K562 (cell line): ENCODE measurements around the gene CUL3. TPM values are rescaled to one million over a fixed set of nuclear protein-coding genes. Genes with fewer than 3 reads are reported as not detected.

Experiments used
- ATAC-seq: fragments of 200-7000 bp; cut with Tn5 transposase; 3 replicates; pipeline ENCODE4 v1.9.1; 2020; ENCODE audit warnings: moderate library complexity
- BruUV-seq: library from RNA; stranded (reverse); fragments of 400-500 nt; replicated peaks from 2 replicates; lab custom pipeline; 2021; lab: Mats Ljungman, UMichigan
- CTCF ChIA-PET: fragments of 300-600 bp; formaldehyde crosslinking; extraction: SDS; loops from one replicate; lab custom pipeline; 2021; ENCODE audit warnings: low intra/inter-chr PET ratio; lab: Yijun Ruan, JAX
- POLR2A ChIA-PET: fragments of 300-600, 350-650 bp; sonication (Branson Sonifier 250); formaldehyde crosslinking; extraction: SDS; loops from one replicate; lab custom pipeline; 2021; ENCODE audit warnings: antibody characterized with exemption, inconsistent platforms; lab: Yijun Ruan, JAX
- DNase-seq, 4 experiments: peaks; one replicate each; pipeline versions ENCODE4 v3.0.0 to v3.0.0-alpha.2; 2011 to 2018; ENCODE audit warnings: low spot score in 3 of 4, mixed read lengths in 3 of 4; ENCODE audit errors: extremely low read depth in 1 of 4
- FAIRE-seq: peaks from 2 replicates; lab custom pipeline; 2011; peaks lifted over from hg19 to GRCh38; lab: Jason Lieb, UNC
- H2AFZ ChIP-seq: 2 replicates; pipeline ENCODE4 v1.6.0; 2011; ENCODE audit warnings: low read depth, low read length, control low read depth, inconsistent platforms
- H3K27ac ChIP-seq: fragments of 200-600 bp; 3 replicates; pipeline ENCODE4 v1.8.0; 2011; ENCODE audit warnings: low read depth, mild to moderate bottlenecking, control low read depth, inconsistent platforms, low read length, moderate library complexity, mixed read lengths; ENCODE audit errors: extremely low read depth
- H3K27me3 ChIP-seq, 2 experiments: fragments of 300-600 bp in 1 of 2; 2 replicates in 1 of 2; 3 replicates in 1 of 2; pipeline versions ENCODE4 v1.6.0 to v1.8.0; 2011; ENCODE audit warnings: inconsistent platforms in 2 of 2, low read length in 2 of 2, mild to moderate bottlenecking in 1 of 2, mixed read lengths in 1 of 2, moderate library complexity in 1 of 2; ENCODE audit not compliant: control insufficient read depth in 2 of 2, insufficient read depth in 2 of 2
- H3K36me3 ChIP-seq: fragments of 300-600 bp; 3 replicates; pipeline ENCODE4 v1.8.0; 2011; ENCODE audit warnings: mild to moderate bottlenecking, low read length, inconsistent platforms; ENCODE audit not compliant: control insufficient read depth, insufficient read depth
- H3K4me1 ChIP-seq, 2 experiments: fragments of 200-600 bp in 1 of 2; replicated peaks in 1 of 2; 2 replicates in 1 of 2; 3 replicates in 1 of 2; pipeline versions ENCODE4 v1.5.1 to v1.8.0; 2011; ENCODE audit warnings: inconsistent platforms in 2 of 2, low read length in 2 of 2, mild to moderate bottlenecking in 1 of 2, mixed read lengths in 1 of 2, moderate library complexity in 1 of 2; ENCODE audit not compliant: control insufficient read depth in 2 of 2, insufficient read depth in 2 of 2
- H3K4me2 ChIP-seq: 2 replicates; pipeline ENCODE4 v1.6.1; 2011; ENCODE audit warnings: low read length, control low read depth, inconsistent platforms, mixed read lengths; ENCODE audit not compliant: insufficient read depth
- H3K4me3 ChIP-seq: fragments of 200-600 bp; sonication (generic), shearing (Covaris generic); 2 replicates; pipeline ENCODE4 v1.5.1; 2016; ENCODE audit warnings: control low read depth, inconsistent platforms
- H3K79me2 ChIP-seq: fragments of 200-600 bp; 3 replicates; pipeline ENCODE4 v1.8.0; 2011; ENCODE audit warnings: low read length, inconsistent platforms; ENCODE audit not compliant: control insufficient read depth, insufficient read depth
- H3K9ac ChIP-seq, 2 experiments: 2 replicates each; pipeline versions ENCODE4 v1.6.0 to v1.6.1; 2011; ENCODE audit warnings: low read depth in 2 of 2, low read length in 2 of 2, control low read depth in 1 of 2, inconsistent platforms in 1 of 2, mild to moderate bottlenecking in 1 of 2, mixed read lengths in 1 of 2; ENCODE audit not compliant: insufficient read depth in 1 of 2
- H3K9me1 ChIP-seq: one replicate; pipeline ENCODE4 v1.6.0; 2011; ENCODE audit warnings: inconsistent platforms, mild to moderate bottlenecking, low read length, moderate library complexity; ENCODE audit not compliant: control insufficient read depth, insufficient read depth
- H3K9me3 ChIP-seq: replicated peaks from 2 replicates; pipeline ENCODE4 v1.5.1; 2011; ENCODE audit warnings: low read depth, low read length, inconsistent platforms; ENCODE audit not compliant: control insufficient read depth, insufficient read depth
- H4K20me1 ChIP-seq: replicated peaks from 2 replicates; pipeline ENCODE4 v1.6.1; 2011; ENCODE audit warnings: low read length, inconsistent platforms, mixed read lengths; ENCODE audit not compliant: control insufficient read depth, insufficient read depth
- NFATC3 ChIP-seq: fragments of 450-650 bp; IDR thresholded peaks from 2 replicates; pipeline ENCODE4 v1.6.1; 2017; ENCODE audit warnings: mild to moderate bottlenecking
- SAFB2 ChIP-seq: fragments of 200-400 bp; formaldehyde crosslinking; IDR thresholded peaks from 2 replicates; pipeline ENCODE4 v1.6.1; 2018; ENCODE audit warnings: borderline replicate concordance, low read length, low read depth, moderate library complexity; ENCODE audit not compliant: severe bottlenecking
- SIX5 ChIP-seq, 2 experiments: IDR thresholded peaks; 2 replicates each; pipeline ENCODE4 v1.6.1; 2011; ENCODE audit warnings: low read length in 2 of 2, borderline replicate concordance in 1 of 2, low read depth in 1 of 2, mild to moderate bottlenecking in 1 of 2, moderate library complexity in 1 of 2; ENCODE audit not compliant: insufficient read depth in 1 of 2
- SMARCB1 ChIP-seq: IDR thresholded peaks from 2 replicates; pipeline ENCODE4 v1.6.1; 2011; ENCODE audit warnings: improper control_type of control experiment, low read depth; ENCODE audit not compliant: insufficient read length
- THRB ChIP-seq: fragments of 450-650 bp; formaldehyde crosslinking; conservative IDR thresholded peaks from 2 replicates; pipeline ENCODE4 v1.4.0; 2022; ENCODE audit warnings: mild to moderate bottlenecking, missing genetic modification characterization
- ZBTB2 ChIP-seq: fragments of 450-650 bp; IDR thresholded peaks from 2 replicates; pipeline ENCODE4 v1.6.1; 2016; ENCODE audit warnings: antibody characterized with exemption
- ZNF24 ChIP-seq: fragments of 450-650 bp; IDR thresholded peaks from 2 replicates; pipeline ENCODE4 v1.6.1; 2016
- ZNF431 ChIP-seq: sonication (generic); formaldehyde crosslinking; IDR thresholded peaks from 2 replicates; pipeline ENCODE4 v1.8.0; 2022; ENCODE audit warnings: mild to moderate bottlenecking, missing genetic modification reagents
- ZNF445 ChIP-seq: fragments of 250-450 bp; sonication (Bioruptor Pico); IDR thresholded peaks from 2 replicates; pipeline ENCODE4 v1.4.0; 2020; ENCODE audit warnings: low read depth, mild to moderate bottlenecking, moderate library complexity
- ZNF511 ChIP-seq: sonication (generic); formaldehyde crosslinking; IDR thresholded peaks from 2 replicates; pipeline ENCODE4 v1.8.0; 2022; ENCODE audit warnings: mild to moderate bottlenecking, missing genetic modification reagents
- ZNF584 ChIP-seq: fragments of 200-800 bp; sonication (Bioruptor generic); IDR thresholded peaks from 2 replicates; pipeline ENCODE4 v1.6.1; 2016; ENCODE audit warnings: low read depth, mild to moderate bottlenecking, missing genetic modification characterization, missing compliant biosample characterization
- ZNF586 ChIP-seq: fragments of 450-650 bp; formaldehyde crosslinking; conservative IDR thresholded peaks from 2 replicates; pipeline ENCODE4 v1.4.0; 2020; ENCODE audit warnings: mild to moderate bottlenecking, moderate library complexity
- WGBS: fragments of 100-300 bp; shearing (Covaris generic); methylation state at CpG from one replicate; pipeline ENCODE4 v1.1.6; 2016; ENCODE audit warnings: low coverage, mixed read lengths; ENCODE audit not compliant: insufficient coverage; ENCODE audit errors: missing lambda C conversion rate; 5-methylcytosine and 5-hydroxymethylcytosine counted together
- in situ Hi-C: fragments of 300-500 bp; cut with MboI; formaldehyde crosslinking; loops from 4 replicates; pipeline ENCODE4 v1.15.0; 2018; ENCODE audit warnings: inconsistent platforms, mixed read lengths
- intact Hi-C: fragments of 100-400 bp; cut with micrococcal nuclease; formaldehyde crosslinking; loops from 2 replicates; pipeline ENCODE4 v1.14.2; 2022
- polyA plus RNA-seq, 8 experiments: library from polyadenylated mRNA; depleted of rRNA in 4 of 8; stranded (reverse) in 5 of 8; unstranded in 3 of 8; fragments of >200 nt; fragmentation: Nextera tagmentation in 2 of 8; fragmentation: Illumina TruSeq in 1 of 8; extraction: Ambion mirVana in 2 of 8; extraction: Trizol in 1 of 8; gene quantifications; 2 replicates each; pipeline versions ENCODE4 v1.2.1 to v1.2.3, GENCODE V29; 2011 to 2014; ENCODE audit warnings: inconsistent platforms in 1 of 8, missing spikeins in 1 of 8
- total RNA-seq, 7 experiments: library from RNA; depleted of rRNA in 6 of 7; stranded (reverse); fragments of >200 nt in 6 of 7; fragmentation: Illumina TruSeq in 2 of 7; extraction: Trizol in 2 of 7; gene quantifications; 2 replicates each; pipeline versions ENCODE4 v1.2.1 to v1.2.3, GENCODE V29; 2011 to 2021; ENCODE audit warnings: low replicate concordance in 1 of 7

The CUL3 gene
- total and polyA plus RNA-seq, 9 of the 15 experiments (the other 6 are each of a cell fraction or from before 2014, with no cell fraction given), result 31.5 to 71.9 (median 56.4) TPM

GRCh38 chr2:224518806-224519580 is 66.2 kb downstream of the CUL3 start:
- Histone ChIP-seq H3K9me1 (no peaks in the 10 kb centered on the region), H3K4me2 (no peak overlapping the region), H2AFZ (no peak overlapping the region), H4K20me1 (no peaks in the 10 kb centered on the region; the same call in 1 of the 2 replicates), H3K36me3 (peaks cover 8% of the 10 kb centered on the region; the same call in 2 of the 3 replicates), H3K27me3 (no peaks in the 10 kb centered on the region), H3K27ac (no peak overlapping the region), H3K4me3 (no peak overlapping the region), H3K9ac (no peak overlapping the region), H3K9me3 (no peaks in the 10 kb centered on the region), H3K4me1 (peaks cover 0 to 3% of the 10 kb centered on the region in 2 experiments; a peak in 2 of 5 replicates), H3K79me2 (peaks cover 79% of the 10 kb centered on the region)
- ATAC-seq (no peak), DNase-seq (no peak), FAIRE-seq (peak; percentile 32)
- 93% methylated on average over 4 of the region's 4 CpGs for WGBS
- intact Hi-C loops (no loop called here), in situ Hi-C loops (no loop called here)
- no peak for TF ChIP-seq SMARCB1
- no TSS peak for BruUV-seq
- CTCF ChIA-PET, result no interaction called here
- POLR2A ChIA-PET, result no interaction called here

- ATAC-seq (no peak), DNase-seq (no peak), FAIRE-seq (no peak)
- H3K9ac ChIP-seq, result no peak overlapping the region
- H3K4me3 ChIP-seq, result no peak overlapping the region
- H3K9me1 ChIP-seq, result no peaks in the 10 kb centered on the region
- POLR2A ChIA-PET, result no interaction called here
- H3K27me3 ChIP-seq, result no peaks in the 10 kb centered on the region
- H3K4me2 ChIP-seq, result no peak overlapping the region
- BruUV-seq, result no TSS peak
- no peak overlapping the region for H3K27ac ChIP-seq
- H2AFZ ChIP-seq, result no peak overlapping the region
- peaks cover 13% of the 10 kb centered on the region; the same call in 2 of the 3 replicates for H3K36me3 ChIP-seq
- in situ Hi-C loops (no loop called here), intact Hi-C loops (no loop called here)
- peaks cover 72% of the 10 kb centered on the region for H3K79me2 ChIP-seq
- WGBS, result 92% methylated on average over 2 of the region's 2 CpGs
- CTCF ChIA-PET, result no interaction called here
- no peaks in the 10 kb centered on the region for H3K9me3 ChIP-seq
- no peaks in the 10 kb centered on the region for H3K4me1 ChIP-seq
- H4K20me1 ChIP-seq, result no peaks in the 10 kb centered on the region; the same call in 1 of the 2 replicates
- no peak for TF ChIP-seq ZNF511
- TF ChIP-seq ZNF586 (CRISPR knock-in tag), result no peak
- TF ChIP-seq ZBTB2, result no peak
- no peak for TF ChIP-seq ZNF445
- no peak for TF ChIP-seq SAFB2
- no peak for TF ChIP-seq ZNF584 (CRISPR knock-in tag)
- no peak for TF ChIP-seq THRB (CRISPR knock-in tag)
- no peak for TF ChIP-seq ZNF431 (CRISPR knock-in tag)
- no peak for TF ChIP-seq ZNF24
- TF ChIP-seq SIX5 (IDR thresholded peaks at IDR 0.05; ENCODE audit: borderline replicate concordance in 1 of 2, insufficient read depth in 1 of 2, low read depth in 1 of 2, low read length in 2 of 2), result no peak
- TF ChIP-seq NFATC3, result no peak
Observed at GRCh38 chr2:224517963-224518362, 67.2 kb downstream of the CUL3 start.
